Fibroblast of upper back skin (primary cell): ENCODE measurements around the gene DAO.
A peak's percentile ranks its signal among the peaks of the same experiment; 100 is the strongest.
"Not testable (repeated sequence)": the region's sequence is repeated elsewhere in the genome, so short reads cannot be mapped to it uniquely, and the experiment has no call there.

Source experiments
- DNase-seq: peaks from one replicate; pipeline ENCODE4 v3.0.0-alpha.2; 2013

The DAO gene

DNA sequence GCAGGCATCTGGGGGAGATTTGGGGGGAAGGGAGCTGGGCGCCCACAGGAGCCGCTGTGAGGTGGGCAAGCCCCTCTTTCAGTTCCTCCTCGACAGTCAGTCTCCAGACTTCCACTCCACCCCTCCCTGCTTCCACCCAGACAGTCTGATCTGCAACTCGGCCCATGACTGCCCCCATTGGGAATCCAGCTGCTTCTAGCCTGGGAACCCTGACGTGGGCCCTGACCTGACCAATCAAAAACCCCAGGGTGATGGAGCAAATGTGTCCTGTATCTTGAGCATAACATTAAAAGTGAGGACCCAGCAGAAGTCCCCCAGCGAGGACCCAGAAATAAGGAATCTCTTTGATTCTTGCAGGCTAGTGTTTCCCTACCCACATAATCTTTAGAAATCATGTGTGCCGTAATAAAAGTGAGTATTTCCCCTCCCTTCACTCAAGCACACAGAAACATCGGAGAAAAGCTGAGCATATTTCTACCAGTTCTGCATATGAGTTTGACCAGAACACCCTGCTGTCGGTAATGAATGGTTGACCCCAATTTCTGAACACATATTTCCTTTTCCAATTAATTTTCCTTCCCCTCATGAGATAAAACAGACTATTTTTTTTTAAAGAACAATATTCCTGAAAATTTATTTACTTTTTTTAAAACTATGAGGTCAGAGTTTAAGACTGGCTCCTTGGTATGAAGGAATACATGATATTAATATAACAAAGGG is 28.9 kb upstream of the DAO start:
- DNase-seq, result peak; percentile 94

DNA sequence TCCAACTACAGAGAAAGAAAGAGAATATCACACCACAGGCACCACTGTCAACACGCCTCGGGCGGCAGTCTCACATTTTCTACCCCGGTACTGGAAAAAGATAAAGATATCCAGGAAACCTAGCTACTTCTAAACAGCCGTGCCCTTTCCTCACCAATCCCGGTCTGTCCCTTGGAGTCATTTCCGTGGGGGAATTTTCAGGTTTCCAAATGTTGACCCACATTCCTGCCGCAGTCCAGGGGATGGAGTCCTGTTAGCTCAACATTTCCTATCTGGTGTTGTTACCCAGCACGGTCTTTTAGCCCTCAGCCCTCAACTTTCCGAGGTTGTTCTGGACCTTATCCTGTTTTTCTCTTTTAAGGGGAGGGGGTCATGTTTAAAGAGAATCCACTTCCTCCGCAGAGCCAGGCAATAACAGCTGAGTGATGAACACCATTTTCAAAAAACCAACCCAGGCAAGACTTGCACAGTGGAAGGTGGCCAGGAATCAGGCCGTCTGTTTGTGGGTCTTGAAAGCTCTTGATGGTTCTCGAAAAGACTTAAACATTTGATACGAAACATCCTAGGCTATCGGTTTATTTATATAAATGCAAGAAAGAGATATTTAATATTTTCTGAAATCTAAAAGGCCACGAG is 27.1 kb upstream of the DAO start:
- DNase-seq, result no peak

DNA sequence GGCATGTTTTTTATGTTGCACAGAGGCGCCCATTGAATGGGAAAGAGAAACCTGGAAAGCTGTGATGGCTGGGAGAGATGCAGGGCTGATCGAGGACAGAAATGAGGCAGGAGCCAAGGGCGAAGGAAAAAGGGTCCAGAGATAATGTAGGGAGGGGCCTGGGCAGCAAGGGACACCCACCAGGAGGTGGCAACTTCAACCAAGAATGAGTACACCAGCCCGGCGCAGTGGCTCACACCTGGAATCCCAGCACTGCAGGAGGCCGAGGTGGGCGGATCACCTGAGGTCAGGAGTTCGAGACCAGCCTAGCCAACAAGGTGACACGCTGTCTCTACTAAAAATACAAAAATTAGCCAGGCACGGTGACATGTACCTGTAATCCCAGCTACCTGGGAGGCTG is 26.5 kb upstream of the DAO start:
- DNase-seq, result no peak

DNA sequence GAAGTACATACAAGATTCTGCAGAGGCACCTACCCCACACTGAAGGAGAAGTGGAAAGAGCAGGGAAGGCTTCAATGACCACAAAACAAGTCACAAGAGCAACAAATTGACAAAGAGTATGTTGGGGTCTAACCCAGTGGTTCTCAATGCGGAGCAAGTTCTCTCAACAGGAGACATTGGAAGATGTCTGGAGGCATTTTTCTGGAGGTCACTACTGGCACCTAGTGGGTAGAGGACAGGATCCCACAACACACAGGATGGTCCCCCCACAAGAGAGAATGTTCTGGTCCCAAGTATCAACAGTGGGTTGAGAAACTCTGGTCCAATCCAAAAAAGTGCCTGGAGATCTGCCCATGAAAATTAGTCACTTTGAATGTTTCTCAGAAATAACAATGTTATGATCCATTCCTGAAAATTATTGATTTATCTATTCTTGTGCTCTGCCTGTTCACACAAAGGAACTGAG is 25.9 kb upstream of the DAO start:
- peak; percentile 89 for DNase-seq

DNA sequence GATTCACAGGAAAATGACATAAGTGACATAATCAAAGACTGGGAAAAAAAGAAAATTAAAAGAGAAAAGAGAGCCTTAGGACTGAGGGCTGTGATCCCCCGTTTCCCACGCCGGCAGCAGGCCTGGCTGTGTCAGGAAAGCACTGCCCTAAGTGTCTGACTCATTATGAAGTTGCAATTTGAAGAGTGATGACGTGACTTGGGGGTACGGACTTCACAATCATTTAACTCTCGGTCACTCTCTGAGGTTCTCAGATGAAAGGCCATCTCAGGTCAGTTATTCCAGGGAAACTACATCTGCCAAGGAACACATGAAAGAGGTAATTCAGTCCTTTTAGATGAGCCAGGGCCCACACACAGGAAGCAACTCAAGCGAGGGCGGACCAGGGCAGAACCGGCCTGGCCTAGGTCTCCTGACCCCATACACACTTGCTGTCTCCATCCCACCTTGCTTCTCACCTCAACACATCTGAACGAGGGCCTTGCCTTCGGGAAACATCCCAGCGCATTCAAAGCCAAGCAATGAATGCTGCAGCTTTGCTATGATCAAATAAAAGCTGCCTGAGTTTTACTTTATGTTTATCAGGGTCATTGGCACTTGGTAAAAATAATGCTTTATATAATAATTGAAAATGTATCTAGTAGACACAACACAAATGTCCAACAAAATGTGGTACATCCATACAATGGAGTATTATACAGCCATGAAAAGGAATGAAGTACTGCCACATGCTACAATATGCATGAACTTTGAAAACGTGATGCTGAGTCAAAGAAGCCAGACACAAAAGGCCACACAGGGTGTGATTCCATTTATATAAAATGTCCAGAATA is 25.2 kb upstream of the DAO start:
- DNase-seq, result peak; percentile 95

DNA sequence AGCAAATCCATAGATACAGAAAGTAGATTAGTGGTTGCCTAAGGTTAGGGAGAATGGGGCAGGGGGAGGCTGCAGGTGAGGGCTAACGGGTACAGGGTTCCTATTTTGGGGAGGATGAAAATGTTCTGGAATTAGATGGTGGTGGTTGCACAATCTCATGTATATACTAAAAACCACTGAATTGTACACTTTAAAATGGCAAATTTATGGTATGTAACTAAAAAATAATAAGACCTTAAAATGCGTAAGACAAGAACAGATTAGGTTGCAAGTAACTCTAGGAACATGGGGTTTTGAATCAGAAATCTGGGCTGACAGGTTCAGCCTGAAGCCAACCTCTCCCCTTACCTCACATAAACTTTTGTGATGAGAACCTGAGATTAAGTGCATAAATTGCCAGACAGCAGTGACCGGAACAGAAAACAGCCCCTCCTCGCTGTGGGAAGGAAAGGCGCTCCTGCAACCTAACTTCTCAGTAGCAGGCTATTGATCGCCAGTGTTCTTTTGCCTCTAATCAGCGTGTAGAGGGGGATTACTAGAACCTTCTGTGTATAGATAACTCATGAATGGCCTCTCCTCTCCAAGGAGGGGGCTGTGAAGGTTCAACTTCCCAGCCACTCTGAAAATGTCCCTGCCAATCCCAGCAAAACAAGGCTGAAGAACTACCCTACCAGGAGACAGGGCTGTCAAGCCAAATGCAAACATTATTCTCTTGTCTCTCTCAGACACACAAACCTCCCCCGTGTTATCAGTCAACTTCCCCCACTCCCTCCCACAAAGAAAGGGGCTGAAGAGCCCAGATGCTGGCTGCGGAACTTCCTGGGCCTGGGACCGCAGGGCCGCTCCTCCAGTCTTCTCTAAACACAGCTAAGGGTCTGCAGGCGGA is 24.4 kb upstream of the DAO start:
- DNase-seq, result no peak

DNA sequence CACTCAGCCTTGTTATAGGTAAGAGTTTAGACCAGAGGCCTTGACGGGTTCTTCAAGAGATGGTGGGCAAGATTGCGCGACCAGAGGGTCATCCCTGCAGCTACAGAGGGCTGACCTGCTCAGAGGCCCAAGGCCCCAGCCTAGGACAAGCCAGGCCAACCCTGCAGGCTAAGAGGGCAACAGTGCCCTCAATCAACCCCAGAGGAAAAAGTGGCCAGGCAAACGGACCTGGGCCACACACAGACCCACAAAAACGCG is 23.8 kb upstream of the DAO start:
- DNase-seq, result no peak

DNA sequence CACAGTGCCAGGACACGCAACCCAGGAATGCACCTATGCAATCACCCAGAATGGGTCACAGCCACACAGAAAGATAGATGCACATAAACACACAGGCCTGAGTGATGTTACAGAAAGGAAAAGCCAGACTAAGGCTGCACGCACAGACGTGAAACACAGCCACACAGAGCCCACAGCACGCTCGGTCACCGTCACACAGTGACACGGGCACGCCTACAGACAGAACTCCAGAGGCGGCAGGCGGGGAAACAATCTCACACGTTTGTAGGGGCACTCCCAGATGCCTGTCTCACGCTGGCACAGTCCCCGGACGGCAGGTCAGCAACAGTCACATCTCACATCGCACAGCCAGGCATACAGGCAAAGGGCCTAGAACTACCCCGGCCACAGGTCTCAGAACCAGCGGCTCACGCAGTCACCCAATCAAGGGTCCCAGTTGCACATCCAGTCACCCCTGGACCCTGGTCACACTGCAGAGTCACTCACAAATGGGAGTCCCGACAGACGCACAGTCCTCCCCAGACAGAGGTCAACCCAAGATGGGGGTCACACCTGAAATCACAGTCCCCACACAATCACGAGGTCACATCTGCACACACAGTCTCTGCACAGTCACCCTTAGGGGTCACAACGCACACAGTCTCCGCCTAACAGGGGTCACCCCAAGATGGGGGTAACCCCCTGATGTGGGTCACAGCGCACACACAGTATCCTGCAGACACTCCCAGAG is 23.3 kb upstream of the DAO start:
- peak; percentile 72 for DNase-seq

DNA sequence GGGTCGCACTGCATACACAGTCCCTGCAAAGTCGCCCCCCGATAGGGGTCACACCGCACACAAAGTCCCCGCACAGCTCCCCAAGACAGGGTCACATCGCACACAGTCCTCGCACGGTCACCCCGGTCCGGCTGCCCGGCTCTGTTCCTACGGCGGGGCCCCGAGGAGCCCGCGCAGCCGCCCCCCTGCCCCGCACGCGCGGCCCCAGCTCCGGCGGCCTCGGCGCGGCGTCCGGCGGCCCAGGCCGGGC is 22.8 kb upstream of the DAO start:
- no peak for DNase-seq

DNA sequence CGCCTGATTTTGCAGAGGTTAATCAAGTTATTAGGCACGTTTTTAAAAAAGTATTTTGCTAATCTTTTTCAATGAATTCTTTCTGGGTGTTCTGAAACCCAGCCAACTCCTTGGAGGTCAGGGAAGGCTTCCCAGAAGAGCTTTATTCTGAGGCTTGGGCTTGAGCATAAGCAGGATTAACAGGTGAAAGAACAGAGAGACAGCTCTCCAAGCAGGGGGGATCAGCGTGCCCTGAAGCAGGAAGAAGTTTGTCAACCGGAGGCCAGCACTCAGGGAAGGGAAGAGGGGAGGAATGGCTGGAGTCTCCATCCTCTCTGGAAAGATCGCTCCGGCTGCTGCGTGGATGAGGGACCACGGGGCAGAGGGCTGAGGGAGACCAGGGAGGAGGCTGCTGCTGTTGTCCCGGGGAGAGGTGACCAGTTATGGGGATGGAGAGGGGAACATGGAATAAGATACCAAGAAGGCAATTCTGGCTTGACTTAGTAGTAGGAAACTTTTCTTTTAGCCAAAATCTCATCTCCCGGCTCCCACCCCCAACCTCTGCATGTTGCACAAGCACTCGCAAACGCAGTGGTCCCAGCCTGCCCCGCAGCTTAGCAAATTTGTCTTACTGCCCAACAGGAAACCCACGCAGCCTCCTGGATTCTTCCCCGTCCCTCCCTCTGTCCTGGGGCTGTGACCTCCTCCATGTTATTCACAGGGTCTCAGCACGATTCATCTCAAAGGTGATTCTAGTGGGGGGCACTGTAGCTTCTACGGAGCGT is 21.4 kb upstream of the DAO start:
- no peak for DNase-seq

DNA sequence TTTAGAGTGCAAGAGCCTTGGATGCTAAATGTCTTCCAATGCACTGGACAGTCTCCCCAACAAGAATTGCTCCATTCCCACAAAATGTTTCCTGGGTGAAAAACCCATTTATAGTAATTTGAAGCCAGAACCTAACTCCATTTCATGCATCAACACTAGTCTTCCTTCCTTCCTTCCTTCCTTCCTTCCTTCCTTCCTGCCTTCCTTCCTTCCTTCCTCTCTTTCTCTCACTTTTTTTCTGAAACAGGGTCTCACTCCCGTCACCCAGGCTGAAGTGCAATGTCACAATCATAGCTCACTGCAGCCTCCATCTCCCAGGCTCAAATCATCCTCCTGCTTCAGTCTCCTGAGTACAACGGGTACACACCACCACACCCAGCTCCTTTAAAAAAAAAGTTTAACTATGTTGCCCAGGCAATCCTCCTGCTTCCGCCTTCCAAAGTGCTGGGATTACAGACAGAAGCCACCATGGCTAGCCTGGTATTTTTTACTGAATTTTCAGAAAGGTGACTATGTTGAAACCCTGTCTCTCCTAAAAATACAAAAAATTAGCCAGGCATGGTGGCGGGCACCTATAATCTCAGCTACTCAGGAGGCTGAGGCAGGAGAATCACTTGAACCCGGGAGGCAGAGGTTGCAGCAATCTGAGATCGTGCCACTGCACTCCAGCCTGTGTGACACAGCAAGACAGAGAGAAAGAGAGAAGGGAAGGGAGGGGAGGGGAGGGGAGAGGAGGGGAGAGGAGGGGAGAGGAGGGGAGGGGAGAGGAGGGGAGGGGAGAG is 20.6 kb upstream of the DAO start:
- not testable (repeated sequence) for DNase-seq

DNA sequence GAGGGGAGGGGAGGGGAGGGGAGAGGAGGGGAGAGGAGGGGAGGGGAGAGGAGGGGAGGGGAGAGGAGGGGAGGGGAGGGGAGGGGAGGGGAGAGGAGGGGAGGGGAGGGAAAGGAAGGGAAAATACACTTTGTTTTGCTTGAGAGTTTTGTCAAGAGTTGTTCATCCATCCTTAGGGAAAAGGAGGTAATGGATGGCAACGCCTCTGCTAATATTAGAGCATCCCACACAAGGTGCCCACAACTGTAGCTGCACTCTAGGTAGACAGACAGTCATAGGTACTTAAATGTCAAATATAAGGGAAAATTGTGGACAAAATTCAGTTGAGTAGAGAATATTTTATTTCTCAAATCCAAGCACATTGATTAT is 20.0 kb upstream of the DAO start:
- no peak for DNase-seq

DNA sequence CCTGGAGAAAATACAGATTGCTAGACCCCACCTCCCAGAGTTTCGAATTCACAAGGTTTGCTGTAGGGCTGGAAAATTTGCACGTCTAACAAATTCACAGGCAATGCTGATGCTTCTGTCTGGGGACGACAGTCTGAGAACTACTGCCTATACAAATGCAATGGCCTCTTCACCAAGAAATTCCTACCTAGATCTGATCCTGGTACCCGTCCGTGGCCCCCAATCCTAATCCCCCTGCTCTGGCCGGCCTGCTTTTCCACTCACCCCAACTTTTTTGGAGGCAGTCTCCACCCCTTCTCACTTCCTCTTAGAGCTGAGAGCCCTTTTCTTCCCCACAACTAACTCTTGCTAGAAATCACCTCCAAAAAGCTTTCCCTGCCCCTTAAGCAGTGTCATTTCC is 19.4 kb upstream of the DAO start:
- DNase-seq, result no peak

DNA sequence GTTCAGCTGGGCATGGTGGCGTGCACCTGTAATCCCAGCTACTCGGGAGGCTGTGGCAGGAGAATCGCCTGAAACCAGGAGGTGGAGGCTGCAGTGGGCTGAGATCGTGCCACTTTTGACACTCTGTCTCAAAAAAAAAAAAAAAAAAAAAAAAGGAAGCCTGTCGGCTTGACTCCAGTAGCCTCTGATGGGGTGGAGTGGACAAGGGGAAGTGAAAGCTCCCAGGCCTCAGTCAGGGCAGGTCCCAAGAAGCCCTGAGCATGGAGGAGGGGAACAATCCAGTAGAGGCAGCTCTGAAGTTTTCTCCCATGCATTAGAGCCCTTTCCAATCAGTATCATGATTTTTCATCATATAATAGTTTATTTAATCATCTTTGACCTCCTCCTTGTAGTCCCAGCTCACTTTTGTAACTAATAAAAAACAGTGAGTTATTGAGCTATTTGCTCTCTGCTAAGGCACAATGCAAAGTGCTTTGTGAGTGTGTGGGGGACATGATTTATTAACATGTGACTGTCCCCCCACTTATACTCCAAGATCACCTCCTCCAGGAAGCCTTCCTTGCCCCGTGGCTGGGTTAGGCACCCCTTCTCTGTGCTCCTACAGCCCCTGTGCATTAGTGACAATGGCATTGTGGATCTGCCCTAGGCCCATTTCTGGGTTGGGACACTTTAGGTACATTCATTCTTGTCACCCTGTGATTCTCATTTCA is 17.9 kb upstream of the DAO start:
- no peak for DNase-seq

DNA sequence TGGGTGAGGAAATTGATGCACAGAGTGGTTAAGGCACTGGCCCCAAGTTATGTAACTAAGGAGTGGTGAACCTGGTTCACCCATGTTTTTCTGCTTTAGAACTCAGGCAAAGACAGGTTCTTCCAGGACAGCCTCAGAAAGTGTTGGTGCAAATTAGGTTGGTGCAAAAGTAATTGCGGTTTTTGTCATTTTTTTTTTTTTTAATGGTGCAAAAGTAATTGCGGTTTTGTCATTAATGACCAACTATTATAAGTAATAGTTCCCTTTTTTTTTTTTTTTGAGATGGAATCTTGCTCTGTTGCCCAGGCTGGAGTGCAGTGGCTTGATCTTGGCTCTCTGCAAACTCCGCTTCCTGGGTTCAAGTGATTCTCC is 17.3 kb upstream of the DAO start:
- no peak for DNase-seq

DNA sequence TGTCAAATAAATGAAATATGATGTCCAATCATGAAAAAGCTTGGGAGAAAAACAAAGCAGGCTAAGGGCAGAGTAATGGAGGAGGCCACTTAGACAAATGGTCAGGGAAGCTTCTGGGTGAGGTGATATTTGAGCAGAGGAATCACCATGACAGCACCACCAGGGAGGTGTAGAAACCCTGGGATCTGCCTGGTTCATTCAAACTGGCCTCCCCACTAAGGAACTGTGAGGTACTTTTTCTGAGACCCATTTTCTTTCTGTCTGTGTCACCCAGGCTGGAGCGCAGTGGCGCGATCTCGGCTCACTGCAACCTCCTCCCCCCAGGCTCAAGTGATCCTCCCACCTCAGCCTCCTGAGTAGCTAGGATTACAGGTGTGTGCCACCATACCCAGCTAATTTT is 14.7 kb upstream of the DAO start:
- DNase-seq, result no peak

DNA sequence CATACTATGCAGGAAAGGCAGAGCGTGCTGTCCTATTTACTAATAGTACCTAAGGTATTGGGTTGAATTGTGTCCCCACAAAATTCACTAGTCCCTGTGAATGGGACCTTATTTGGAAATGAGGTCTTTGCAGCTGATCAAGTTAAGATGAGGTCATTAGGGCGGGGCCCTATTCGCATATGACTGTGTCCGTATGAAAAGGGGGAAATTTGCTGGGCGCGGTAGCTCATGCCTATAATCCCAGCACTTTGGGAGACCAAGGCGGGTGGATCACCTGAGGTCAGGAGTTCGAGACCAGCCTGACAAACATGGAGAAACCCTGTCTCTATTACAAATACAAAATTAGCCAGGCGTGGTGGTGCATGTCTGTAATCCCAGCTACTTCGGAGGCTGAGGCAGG is 13.8 kb upstream of the DAO start:
- not testable (repeated sequence) for DNase-seq

DNA sequence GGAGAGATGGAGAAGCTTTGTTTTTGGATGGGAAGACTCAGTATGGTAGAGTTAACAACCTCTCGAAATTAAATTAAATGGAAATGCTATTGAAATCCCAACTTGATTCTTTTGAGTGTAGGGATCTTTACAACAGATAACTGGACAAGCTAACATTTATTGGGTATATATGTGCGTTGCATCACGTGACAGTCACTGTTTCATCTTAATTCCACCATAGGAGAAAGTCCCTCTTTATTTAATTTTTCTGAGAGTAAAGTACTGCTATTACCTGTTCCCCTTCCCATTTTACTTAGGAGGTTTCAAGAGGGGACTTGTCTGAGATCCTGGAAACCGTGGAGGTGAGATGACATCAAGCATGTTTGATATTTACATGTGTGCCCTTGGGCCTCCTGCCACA is 11.1 kb upstream of the DAO start:
- no peak for DNase-seq

DNA sequence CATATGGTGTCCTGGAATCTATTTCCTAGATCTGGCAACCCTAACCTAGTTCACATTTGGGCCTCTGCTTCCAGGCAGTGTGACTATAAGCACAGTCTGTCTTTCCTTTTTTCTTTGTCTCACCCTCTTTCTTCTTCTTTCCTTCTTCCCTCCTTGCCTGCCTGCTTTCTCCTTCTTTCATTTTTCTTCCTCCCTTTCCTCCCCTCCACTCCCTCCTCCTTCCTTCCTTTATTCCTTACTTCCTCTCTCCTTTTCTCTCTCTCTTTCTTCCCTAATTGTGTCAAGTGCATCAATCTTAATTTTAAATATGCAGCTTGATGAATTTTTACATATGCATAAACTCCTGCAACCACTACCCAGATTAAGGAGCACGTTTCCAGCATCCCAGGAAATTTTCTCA is 4.6 kb upstream of the DAO start:
- no peak for DNase-seq

DNA sequence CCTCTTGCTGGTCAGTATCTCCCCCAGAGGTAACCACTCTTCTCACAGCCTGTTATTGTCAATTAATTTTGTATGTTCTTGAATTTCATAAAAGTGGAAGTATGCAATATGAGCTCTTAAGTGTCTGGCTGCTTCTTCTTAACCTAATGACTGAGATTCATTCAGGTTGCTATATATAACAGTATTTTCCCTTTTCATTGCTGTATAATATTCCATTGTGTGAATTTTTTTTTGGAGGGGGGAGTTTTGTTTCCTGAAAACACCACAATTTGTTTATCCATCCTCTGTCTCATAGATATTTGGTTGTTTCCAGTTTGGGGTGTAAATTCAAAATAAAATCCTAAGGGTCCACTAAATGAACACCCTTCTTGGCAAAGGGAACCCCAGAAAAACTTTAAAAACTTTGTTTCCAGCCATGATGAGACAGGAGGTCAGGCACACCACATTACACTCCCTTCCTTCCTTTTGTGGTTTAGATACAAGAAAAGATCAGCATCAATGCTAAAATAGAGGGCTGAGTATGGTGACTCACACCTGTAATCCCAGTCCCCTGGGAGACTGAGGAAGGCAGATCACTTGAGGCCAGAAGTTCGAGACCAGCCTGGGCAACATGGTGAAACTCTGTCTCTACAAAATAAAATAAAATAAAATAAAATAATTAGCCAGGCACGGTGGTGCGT is 4.1 kb upstream of the DAO start:
- DNase-seq, result no peak
